Cardiac muscle cell (in vitro differentiated cells and primary cell): ENCODE measurements around the gene TM2D3. TPM values are rescaled to one million over a fixed set of nuclear protein-coding genes. Genes with fewer than 3 reads are reported as not detected.
A peak's percentile ranks its signal among the peaks of the same experiment; 100 is the strongest.

ENCODE experiments used
- DNase-seq, 2 donors: peaks; one replicate each; pipeline versions ENCODE4 v3.0.0 to v3.0.0-alpha.2; 2010 to 2017; ENCODE audit warnings: low read depth in 1 of 2, low spot score in 1 of 2
- H3K27ac ChIP-seq: fragments of 200-600 bp; sonication (generic); 2 replicates; pipeline ENCODE4 v1.5.1; 2016
- H3K27me3 ChIP-seq: fragments of 200-600 bp; sonication (generic); 2 replicates; pipeline ENCODE4 v1.6.0; 2016; ENCODE audit warnings: control low read depth
- H3K36me3 ChIP-seq: fragments of 200-600 bp; sonication (generic); 2 replicates; pipeline ENCODE4 v1.5.1; 2016; ENCODE audit warnings: control low read depth
- H3K4me1 ChIP-seq: fragments of 200-600 bp; sonication (generic); 2 replicates; pipeline ENCODE4 v1.8.1; 2017; ENCODE audit warnings: low read depth, mild to moderate bottlenecking, mixed run types
- H3K4me3 ChIP-seq: fragments of 200-600 bp; sonication (generic); 2 replicates; pipeline ENCODE4 v1.5.1; 2016; ENCODE audit warnings: mild to moderate bottlenecking
- H3K9me3 ChIP-seq: fragments of 200-600 bp; sonication (generic); 2 replicates; pipeline ENCODE4 v1.5.1; 2017; ENCODE audit warnings: low read depth, mild to moderate bottlenecking, control low read depth
- CTCF ChIP-seq: IDR thresholded peaks from 2 replicates; pipeline ENCODE4 v1.5.1; 2012; ENCODE audit warnings: low read depth, mild to moderate bottlenecking, low read length
- polyA plus RNA-seq: library from polyadenylated mRNA; unstranded; fragments of >200 nt; fragmentation: Nextera tagmentation; extraction: Ambion mirVana; gene quantifications from 2 replicates; pipeline ENCODE4 v1.2.1, GENCODE V29; 2016
- total RNA-seq: library from RNA; depleted of rRNA; stranded (reverse); fragments of >200 nt; gene quantifications from 2 replicates; pipeline ENCODE4 v1.2.3, GENCODE V29; 2016

Gene TM2D3
- total and polyA plus RNA-seq, 2 experiments from 2014 or later = 36.3 to 65.4 TPM

GRCh38 chr15:101669744-101670143, 17.6 kb upstream of the TM2D3 start:
- DNase-seq = peak in 1 of 2 donors; percentile 72
- H3K27me3 ChIP-seq = no peaks in the 10 kb centered on the region
- no peak for TF ChIP-seq CTCF
- H3K4me1 ChIP-seq = no peaks in the 10 kb centered on the region
- H3K36me3 ChIP-seq = peaks cover 26% of the 10 kb centered on the region
- no peak overlapping the region for H3K4me3 ChIP-seq
- H3K9me3 ChIP-seq = no peaks in the 10 kb centered on the region
- no peak overlapping the region for H3K27ac ChIP-seq

- no peaks in the 10 kb centered on the region for H3K27me3 ChIP-seq
- H3K4me3 ChIP-seq = no peak overlapping the region
- no peaks in the 10 kb centered on the region for H3K9me3 ChIP-seq
- H3K36me3 ChIP-seq = peaks cover 16% of the 10 kb centered on the region
- no peak overlapping the region for H3K27ac ChIP-seq
- no peaks in the 10 kb centered on the region for H3K4me1 ChIP-seq
- no peak for DNase-seq
- TF ChIP-seq CTCF = no peak
Measured at GRCh38 chr15:101667881-101668280, 15.7 kb upstream of the TM2D3 start.

- peak; percentile 10 for TF ChIP-seq CTCF
- no peak overlapping the region for H3K27ac ChIP-seq
- H3K4me1 ChIP-seq = no peaks in the 10 kb centered on the region
- no peaks in the 10 kb centered on the region for H3K27me3 ChIP-seq
- DNase-seq = peak in 1 of 2 donors; percentile 19
- H3K36me3 ChIP-seq = peaks cover 6% of the 10 kb centered on the region
- H3K9me3 ChIP-seq = no peaks in the 10 kb centered on the region
- H3K4me3 ChIP-seq = no peak overlapping the region
Measured at GRCh38 chr15:101664303-101664913, 12.2 kb upstream of the TM2D3 start.

- no peak for TF ChIP-seq CTCF
- Histone ChIP-seq H3K36me3 (no peaks in the 10 kb centered on the region), H3K9me3 (no peaks in the 10 kb centered on the region), H3K27ac (no peak overlapping the region), H3K4me1 (no peaks in the 10 kb centered on the region), H3K4me3 (no peak overlapping the region), H3K27me3 (no peaks in the 10 kb centered on the region)
- no peak for DNase-seq
Measured at GRCh38 chr15:101662203-101662602, 10.0 kb upstream of the TM2D3 start.

- TF ChIP-seq CTCF = no peak
- no peak overlapping the region for H3K4me3 ChIP-seq
- H3K36me3 ChIP-seq = peaks cover 3% of the 10 kb centered on the region
- H3K4me1 ChIP-seq = no peaks in the 10 kb centered on the region
- H3K9me3 ChIP-seq = no peaks in the 10 kb centered on the region
- DNase-seq = no peak
- H3K27ac ChIP-seq = no peak overlapping the region
- no peaks in the 10 kb centered on the region for H3K27me3 ChIP-seq
Measured at GRCh38 chr15:101660005-101660404, 7.8 kb upstream of the TM2D3 start.
